HepG2 (cell line): Measurements from ENCODE around the gene SLC25A19. TPM values are rescaled to one million over a fixed set of nuclear protein-coding genes. Genes with fewer than 3 reads are reported as not detected.
A peak's percentile ranks its signal among the peaks of the same experiment; 100 is the strongest.

Source experiments
- HINFP ChIP-seq: sonication (generic); formaldehyde crosslinking; IDR thresholded peaks from 2 replicates; pipeline ENCODE4 v1.4.0; 2020; ENCODE audit warnings: low read depth, mild to moderate bottlenecking, missing genetic modification reagents
- MTF2 ChIP-seq: sonication (generic); formaldehyde crosslinking; IDR thresholded peaks from 2 replicates; pipeline ENCODE4 v1.5.0; 2020; ENCODE audit warnings: missing genetic modification reagents, borderline replicate concordance
- NR2F2 ChIP-seq: IDR thresholded peaks from 2 replicates; pipeline ENCODE4 v1.6.1; 2012; ENCODE audit warnings: low read depth, inconsistent platforms, borderline replicate concordance
- POLR2AphosphoS5 ChIP-seq: IDR thresholded peaks from 2 replicates; pipeline ENCODE4 v1.6.1; 2012; ENCODE audit warnings: low read depth, low read length
- SAP130 ChIP-seq: IDR thresholded peaks from 2 replicates; pipeline ENCODE4 v1.6.1; 2016; ENCODE audit warnings: low read depth
- SPEN ChIP-seq: sonication (generic); formaldehyde crosslinking; IDR thresholded peaks from 2 replicates; pipeline ENCODE4 v1.5.1; 2020; ENCODE audit warnings: low read depth, mild to moderate bottlenecking, missing genetic modification reagents
- TBX2 ChIP-seq: sonication (generic); formaldehyde crosslinking; IDR thresholded peaks from 2 replicates; pipeline ENCODE4 v1.5.0; 2020; ENCODE audit warnings: missing genetic modification reagents, mild to moderate bottlenecking, borderline replicate concordance
- ZNF234 ChIP-seq: sonication (generic); formaldehyde crosslinking; conservative IDR thresholded peaks from 2 replicates; pipeline ENCODE4 v1.5.1; 2020; ENCODE audit warnings: mild to moderate bottlenecking, missing genetic modification reagents
- ZNF430 ChIP-seq: sonication (generic); formaldehyde crosslinking; IDR thresholded peaks from 2 replicates; pipeline ENCODE4 v1.9.0; 2021; ENCODE audit warnings: mild to moderate bottlenecking, missing genetic modification reagents
- ZNF766 ChIP-seq: sonication (generic); formaldehyde crosslinking; IDR thresholded peaks from 2 replicates; pipeline ENCODE4 v1.5.0; 2020; ENCODE audit warnings: missing genetic modification reagents, borderline replicate concordance
- ZNF768 ChIP-seq: sonication (generic); formaldehyde crosslinking; IDR thresholded peaks from 2 replicates; pipeline ENCODE4 v1.4.0; 2020; ENCODE audit warnings: missing genetic modification reagents
- polyA plus RNA-seq, 8 experiments: library from polyadenylated mRNA; depleted of rRNA in 3 of 8; stranded (reverse) in 7 of 8; unstranded in 1 of 8; fragments of >200 nt; fragmentation: Illumina TruSeq in 4 of 8; extraction: Trizol in 4 of 8; gene quantifications; 2 replicates each; pipeline versions ENCODE4 v1.2.1 to v1.2.3, GENCODE V29; 2011 to 2016; ENCODE audit warnings: low read depth in 4 of 8, missing spikeins in 1 of 8, mixed read lengths in 1 of 8; ENCODE audit not compliant: insufficient read depth in 1 of 8
- total RNA-seq, 5 experiments: library from RNA; depleted of rRNA; stranded (reverse); fragments of >200 nt; fragmentation: Illumina TruSeq; extraction: Trizol; gene quantifications; 2 replicates each; pipeline ENCODE4 v1.2.3, GENCODE V29; 2016; ENCODE audit warnings: low read depth in 1 of 5
- TF ChIP-seq, protein P1 (sequence below): IDR thresholded peaks from 2 replicates; pipeline ENCODE4 v1.6.1; 2016; ENCODE audit warnings: missing biosample characterization, missing genetic modification reagents, low read depth
- TF ChIP-seq, protein P2 (sequence below): sonication (generic); formaldehyde crosslinking; IDR thresholded peaks from 2 replicates; pipeline ENCODE4 v1.9.0; 2021; ENCODE audit warnings: missing genetic modification reagents, borderline replicate concordance
- TF ChIP-seq, protein P3 (sequence below): sonication (generic); formaldehyde crosslinking; IDR thresholded peaks from 2 replicates; pipeline ENCODE4 v1.4.0; 2020; ENCODE audit warnings: missing genetic modification reagents
- TF ChIP-seq, protein P4 (sequence below): sonication (generic); formaldehyde crosslinking; IDR thresholded peaks from 2 replicates; pipeline ENCODE4 v1.4.0; 2020; ENCODE audit warnings: mild to moderate bottlenecking, missing genetic modification reagents
- TF ChIP-seq, protein P5 (sequence below): sonication (generic); formaldehyde crosslinking; IDR thresholded peaks from 2 replicates; pipeline ENCODE4 v1.4.0; 2020; ENCODE audit warnings: missing genetic modification reagents

The SLC25A19 gene
- total and polyA plus RNA-seq, 2 of the 13 experiments (the other 11 are each of a cell fraction or from before 2014, with no cell fraction given) = 24.4 to 41.4 TPM

DNA sequence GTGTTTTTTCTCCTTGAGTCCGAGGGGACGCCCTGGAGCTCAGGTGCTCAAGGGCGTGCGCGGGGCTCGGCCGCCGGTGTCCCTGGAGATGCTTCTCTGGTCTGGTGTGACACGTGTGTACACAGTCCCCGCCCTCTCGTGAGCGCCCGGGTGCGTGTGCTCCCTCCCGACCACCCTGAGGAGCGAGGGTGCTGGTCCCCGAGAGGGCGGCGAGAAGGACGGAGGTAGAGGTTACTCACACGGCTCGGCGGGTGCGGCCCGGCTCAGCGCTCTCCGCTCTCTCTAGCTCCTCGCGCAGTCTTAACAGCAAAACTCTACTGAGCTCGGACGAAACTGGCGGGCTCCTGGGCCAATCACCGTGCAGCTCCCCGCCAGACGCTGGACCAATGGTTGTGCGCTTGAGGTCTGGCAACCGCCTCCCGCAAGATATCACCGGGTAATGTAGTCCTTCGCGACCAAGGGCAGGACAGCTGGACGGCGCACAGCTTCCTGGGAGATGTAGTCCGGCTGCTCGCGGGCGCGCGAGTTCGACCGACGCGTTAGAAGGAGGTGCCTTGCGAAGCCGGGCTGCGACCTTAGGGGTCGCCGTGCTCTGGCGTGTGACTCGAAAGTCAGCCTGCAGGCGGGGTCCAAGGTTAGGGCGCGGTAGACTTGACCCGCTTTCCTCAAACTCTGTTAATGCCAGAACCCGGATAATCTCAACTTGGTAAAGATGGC lies at the start of gene SLC25A19 (continued):
- TF ChIP-seq, protein P1, sequence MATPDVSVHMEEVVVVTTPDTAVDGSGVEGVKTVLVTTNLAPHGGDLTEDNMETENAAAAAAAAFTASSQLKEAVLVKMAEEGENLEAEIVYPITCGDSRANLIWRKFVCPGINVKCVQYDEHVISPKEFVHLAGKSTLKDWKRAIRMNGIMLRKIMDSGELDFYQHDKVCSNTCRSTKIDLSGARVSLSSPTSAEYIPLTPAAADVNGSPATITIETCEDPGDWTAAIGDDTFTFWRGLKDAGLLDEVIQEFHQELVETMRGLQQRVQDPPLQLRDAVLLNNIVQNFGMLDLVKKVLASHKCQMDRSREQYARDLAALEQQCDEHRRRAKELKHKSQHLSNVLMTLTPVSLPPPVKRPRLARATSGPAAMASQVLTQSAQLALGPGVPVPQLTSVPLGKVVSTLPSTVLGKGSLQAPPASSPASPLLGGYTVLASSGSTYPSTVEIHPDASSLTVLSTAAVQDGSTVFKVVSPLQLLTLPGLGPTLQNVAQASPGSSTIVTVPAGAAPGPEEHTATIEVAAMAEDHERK = peak; percentile 77
- TF ChIP-seq POLR2AphosphoS5 = peak; percentile 97
- TF ChIP-seq, protein P2, sequence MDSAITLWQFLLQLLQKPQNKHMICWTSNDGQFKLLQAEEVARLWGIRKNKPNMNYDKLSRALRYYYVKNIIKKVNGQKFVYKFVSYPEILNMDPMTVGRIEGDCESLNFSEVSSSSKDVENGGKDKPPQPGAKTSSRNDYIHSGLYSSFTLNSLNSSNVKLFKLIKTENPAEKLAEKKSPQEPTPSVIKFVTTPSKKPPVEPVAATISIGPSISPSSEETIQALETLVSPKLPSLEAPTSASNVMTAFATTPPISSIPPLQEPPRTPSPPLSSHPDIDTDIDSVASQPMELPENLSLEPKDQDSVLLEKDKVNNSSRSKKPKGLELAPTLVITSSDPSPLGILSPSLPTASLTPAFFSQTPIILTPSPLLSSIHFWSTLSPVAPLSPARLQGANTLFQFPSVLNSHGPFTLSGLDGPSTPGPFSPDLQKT (CRISPR knock-in tag) = no peak
- TF ChIP-seq SPEN = peak; percentile 82
- peak; percentile 98 for TF ChIP-seq SAP130 (CRISPR knock-in tag)
- TF ChIP-seq MTF2 (CRISPR knock-in tag) = no peak
- TF ChIP-seq, protein P3, sequence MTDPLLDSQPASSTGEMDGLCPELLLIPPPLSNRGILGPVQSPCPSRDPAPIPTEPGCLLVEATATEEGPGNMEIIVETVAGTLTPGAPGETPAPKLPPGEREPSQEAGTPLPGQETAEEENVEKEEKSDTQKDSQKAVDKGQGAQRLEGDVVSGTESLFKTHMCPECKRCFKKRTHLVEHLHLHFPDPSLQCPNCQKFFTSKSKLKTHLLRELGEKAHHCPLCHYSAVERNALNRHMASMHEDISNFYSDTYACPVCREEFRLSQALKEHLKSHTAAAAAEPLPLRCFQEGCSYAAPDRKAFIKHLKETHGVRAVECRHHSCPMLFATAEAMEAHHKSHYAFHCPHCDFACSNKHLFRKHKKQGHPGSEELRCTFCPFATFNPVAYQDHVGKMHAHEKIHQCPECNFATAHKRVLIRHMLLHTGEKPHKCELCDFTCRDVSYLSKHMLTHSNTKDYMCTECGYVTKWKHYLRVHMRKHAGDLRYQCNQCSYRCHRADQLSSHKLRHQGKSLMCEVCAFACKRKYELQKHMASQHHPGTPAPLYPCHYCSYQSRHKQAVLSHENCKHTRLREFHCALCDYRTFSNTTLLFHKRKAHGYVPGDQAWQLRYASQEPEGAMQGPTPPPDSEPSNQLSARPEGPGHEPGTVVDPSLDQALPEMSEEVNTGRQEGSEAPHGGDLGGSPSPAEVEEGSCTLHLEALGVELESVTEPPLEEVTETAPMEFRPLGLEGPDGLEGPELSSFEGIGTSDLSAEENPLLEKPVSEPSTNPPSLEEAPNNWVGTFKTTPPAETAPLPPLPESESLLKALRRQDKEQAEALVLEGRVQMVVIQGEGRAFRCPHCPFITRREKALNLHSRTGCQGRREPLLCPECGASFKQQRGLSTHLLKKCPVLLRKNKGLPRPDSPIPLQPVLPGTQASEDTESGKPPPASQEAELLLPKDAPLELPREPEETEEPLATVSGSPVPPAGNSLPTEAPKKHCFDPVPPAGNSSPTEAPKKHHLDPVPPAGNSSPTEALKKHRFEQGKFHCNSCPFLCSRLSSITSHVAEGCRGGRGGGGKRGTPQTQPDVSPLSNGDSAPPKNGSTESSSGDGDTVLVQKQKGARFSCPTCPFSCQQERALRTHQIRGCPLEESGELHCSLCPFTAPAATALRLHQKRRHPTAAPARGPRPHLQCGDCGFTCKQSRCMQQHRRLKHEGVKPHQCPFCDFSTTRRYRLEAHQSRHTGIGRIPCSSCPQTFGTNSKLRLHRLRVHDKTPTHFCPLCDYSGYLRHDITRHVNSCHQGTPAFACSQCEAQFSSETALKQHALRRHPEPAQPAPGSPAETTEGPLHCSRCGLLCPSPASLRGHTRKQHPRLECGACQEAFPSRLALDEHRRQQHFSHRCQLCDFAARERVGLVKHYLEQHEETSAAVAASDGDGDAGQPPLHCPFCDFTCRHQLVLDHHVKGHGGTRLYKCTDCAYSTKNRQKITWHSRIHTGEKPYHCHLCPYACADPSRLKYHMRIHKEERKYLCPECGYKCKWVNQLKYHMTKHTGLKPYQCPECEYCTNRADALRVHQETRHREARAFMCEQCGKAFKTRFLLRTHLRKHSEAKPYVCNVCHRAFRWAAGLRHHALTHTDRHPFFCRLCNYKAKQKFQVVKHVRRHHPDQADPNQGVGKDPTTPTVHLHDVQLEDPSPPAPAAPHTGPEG = peak; percentile 90
- TF ChIP-seq HINFP (CRISPR knock-in tag) = peak; percentile 53; the same call in 1 of the 2 replicates
- TF ChIP-seq ZNF768 (CRISPR knock-in tag) = peak; percentile 74; the same call in 1 of the 2 replicates
- peak; percentile 71; the same call in 1 of the 2 replicates for TF ChIP-seq ZNF430 (CRISPR knock-in tag)
- peak; percentile 74; the same call in 1 of the 2 replicates for TF ChIP-seq ZNF766 (CRISPR knock-in tag)
- TF ChIP-seq, protein P4, sequence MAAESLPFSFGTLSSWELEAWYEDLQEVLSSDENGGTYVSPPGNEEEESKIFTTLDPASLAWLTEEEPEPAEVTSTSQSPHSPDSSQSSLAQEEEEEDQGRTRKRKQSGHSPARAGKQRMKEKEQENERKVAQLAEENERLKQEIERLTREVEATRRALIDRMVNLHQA (CRISPR knock-in tag) = no peak
- TF ChIP-seq, protein P5, sequence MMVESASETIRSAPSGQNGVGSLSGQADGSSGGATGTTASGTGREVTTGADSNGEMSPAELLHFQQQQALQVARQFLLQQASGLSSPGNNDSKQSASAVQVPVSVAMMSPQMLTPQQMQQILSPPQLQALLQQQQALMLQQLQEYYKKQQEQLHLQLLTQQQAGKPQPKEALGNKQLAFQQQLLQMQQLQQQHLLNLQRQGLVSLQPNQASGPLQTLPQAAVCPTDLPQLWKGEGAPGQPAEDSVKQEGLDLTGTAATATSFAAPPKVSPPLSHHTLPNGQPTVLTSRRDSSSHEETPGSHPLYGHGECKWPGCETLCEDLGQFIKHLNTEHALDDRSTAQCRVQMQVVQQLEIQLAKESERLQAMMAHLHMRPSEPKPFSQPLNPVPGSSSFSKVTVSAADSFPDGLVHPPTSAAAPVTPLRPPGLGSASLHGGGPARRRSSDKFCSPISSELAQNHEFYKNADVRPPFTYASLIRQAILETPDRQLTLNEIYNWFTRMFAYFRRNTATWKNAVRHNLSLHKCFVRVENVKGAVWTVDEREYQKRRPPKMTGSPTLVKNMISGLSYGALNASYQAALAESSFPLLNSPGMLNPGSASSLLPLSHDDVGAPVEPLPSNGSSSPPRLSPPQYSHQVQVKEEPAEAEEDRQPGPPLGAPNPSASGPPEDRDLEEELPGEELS (CRISPR knock-in tag) = no peak; the same call in 1 of the 2 replicates
- no peak for TF ChIP-seq NR2F2
- TF ChIP-seq ZNF234 = no peak
- TF ChIP-seq TBX2 (CRISPR knock-in tag) = peak; percentile 90
